ENCODE results near the gene ESAM.

DNA sequence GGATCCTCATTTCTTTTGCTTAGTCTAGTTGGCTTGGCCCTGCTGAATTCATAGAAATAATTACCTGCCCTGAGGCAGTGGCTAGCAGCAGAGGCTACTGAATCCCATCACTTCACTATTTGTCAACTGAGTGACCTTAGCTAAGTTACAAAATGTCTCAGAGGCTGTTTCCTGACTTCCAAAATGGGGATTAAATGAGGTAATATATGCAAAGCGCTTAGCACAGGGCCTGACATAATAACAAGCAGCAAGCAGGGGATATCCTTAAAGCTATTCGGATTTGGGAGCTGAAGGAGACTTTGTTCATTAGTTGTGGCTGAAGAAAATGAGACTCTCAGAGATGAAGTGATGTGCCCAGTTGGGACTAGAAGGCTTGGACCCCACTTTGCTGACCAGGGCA lies 19.5 kb downstream of the ESAM start:
- TF ChIP-seq, protein P1, sequence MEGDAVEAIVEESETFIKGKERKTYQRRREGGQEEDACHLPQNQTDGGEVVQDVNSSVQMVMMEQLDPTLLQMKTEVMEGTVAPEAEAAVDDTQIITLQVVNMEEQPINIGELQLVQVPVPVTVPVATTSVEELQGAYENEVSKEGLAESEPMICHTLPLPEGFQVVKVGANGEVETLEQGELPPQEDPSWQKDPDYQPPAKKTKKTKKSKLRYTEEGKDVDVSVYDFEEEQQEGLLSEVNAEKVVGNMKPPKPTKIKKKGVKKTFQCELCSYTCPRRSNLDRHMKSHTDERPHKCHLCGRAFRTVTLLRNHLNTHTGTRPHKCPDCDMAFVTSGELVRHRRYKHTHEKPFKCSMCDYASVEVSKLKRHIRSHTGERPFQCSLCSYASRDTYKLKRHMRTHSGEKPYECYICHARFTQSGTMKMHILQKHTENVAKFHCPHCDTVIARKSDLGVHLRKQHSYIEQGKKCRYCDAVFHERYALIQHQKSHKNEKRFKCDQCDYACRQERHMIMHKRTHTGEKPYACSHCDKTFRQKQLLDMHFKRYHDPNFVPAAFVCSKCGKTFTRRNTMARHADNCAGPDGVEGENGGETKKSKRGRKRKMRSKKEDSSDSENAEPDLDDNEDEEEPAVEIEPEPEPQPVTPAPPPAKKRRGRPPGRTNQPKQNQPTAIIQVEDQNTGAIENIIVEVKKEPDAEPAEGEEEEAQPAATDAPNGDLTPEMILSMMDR (IDR thresholded peaks at IDR 0.05): no peak
- no peak for TF ChIP-seq POLR2A (IDR thresholded peaks at IDR 0.05)
